Esophagus squamous epithelium (tissue), 4 donors: ENCODE data around the gene AQP6.

Experiments
- POLR2A ChIP-seq, 4 donors: fragments of 450-650 bp; IDR thresholded peaks; one replicate each; pipeline ENCODE4 v1.6.1; 2017; ENCODE audit warnings: antibody characterized with exemption in 4 of 4, mild to moderate bottlenecking in 4 of 4, moderate library complexity in 3 of 4
- TF ChIP-seq, protein P1 (sequence below), 6 experiments: fragments of 450-650 bp in 4 of 6; fragments of 200-600 bp in 2 of 6; sonication (generic) in 2 of 6; IDR thresholded peaks; one replicate each; pipeline ENCODE4 v1.5.1; 2016 to 2019; ENCODE audit warnings: antibody characterized with exemption in 6 of 6, mild to moderate bottlenecking in 4 of 6, moderate library complexity in 4 of 6

- TF ChIP-seq, protein P1, sequence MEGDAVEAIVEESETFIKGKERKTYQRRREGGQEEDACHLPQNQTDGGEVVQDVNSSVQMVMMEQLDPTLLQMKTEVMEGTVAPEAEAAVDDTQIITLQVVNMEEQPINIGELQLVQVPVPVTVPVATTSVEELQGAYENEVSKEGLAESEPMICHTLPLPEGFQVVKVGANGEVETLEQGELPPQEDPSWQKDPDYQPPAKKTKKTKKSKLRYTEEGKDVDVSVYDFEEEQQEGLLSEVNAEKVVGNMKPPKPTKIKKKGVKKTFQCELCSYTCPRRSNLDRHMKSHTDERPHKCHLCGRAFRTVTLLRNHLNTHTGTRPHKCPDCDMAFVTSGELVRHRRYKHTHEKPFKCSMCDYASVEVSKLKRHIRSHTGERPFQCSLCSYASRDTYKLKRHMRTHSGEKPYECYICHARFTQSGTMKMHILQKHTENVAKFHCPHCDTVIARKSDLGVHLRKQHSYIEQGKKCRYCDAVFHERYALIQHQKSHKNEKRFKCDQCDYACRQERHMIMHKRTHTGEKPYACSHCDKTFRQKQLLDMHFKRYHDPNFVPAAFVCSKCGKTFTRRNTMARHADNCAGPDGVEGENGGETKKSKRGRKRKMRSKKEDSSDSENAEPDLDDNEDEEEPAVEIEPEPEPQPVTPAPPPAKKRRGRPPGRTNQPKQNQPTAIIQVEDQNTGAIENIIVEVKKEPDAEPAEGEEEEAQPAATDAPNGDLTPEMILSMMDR (IDR thresholded peaks at IDR 0.05), result no peak
- TF ChIP-seq POLR2A (IDR thresholded peaks at IDR 0.05), result no peak
Observed at GRCh38 chr12:50026691-50027090, 53.9 kb downstream of the AQP6 start.
